GM21576 (cell line): Measurements from ENCODE around the gene SLCO4A1.

Source experiments
- ATAC-seq: cut with Tn5 transposase; IDR thresholded peaks from one replicate; pipeline ENCODE4 v1.9.1; 2021; ENCODE audit warnings: mild to moderate bottlenecking, moderate library complexity; ENCODE audit not compliant: unreplicated experiment

Gene SLCO4A1

DNA sequence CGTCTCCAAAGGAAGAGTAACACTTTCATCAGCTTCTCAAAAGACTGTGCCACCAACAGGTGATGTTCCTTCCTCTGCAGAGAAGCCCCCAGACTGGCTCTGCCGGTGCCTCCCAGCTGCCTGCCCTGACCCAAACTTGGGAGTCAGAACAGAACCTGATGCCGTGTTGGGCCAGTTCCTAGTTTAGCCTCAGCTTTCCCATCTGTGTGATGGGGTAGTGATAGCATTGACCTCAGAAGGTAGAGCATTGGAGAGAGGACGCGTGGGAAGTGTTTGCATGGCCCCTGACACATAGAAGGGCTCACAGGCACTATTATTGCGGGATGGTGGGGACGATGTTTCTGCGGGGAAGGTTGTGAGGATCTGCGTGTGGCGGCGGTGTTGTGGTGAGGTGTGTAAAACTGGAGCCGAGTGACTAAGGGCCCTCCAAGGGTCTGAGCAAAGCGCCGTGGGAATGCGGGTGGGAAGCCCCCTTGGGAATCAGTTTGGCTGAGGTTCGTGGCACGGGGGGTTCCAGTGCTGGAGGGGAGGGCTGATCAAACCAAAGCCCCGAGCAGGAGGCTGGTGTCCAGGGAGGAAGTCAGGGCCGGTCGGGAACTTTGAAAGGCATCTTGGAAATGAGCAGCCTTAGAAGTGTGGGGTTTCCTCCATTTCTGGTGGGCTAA, 68.0 kb downstream of the SLCO4A1 start:
- ATAC-seq: no peak

DNA sequence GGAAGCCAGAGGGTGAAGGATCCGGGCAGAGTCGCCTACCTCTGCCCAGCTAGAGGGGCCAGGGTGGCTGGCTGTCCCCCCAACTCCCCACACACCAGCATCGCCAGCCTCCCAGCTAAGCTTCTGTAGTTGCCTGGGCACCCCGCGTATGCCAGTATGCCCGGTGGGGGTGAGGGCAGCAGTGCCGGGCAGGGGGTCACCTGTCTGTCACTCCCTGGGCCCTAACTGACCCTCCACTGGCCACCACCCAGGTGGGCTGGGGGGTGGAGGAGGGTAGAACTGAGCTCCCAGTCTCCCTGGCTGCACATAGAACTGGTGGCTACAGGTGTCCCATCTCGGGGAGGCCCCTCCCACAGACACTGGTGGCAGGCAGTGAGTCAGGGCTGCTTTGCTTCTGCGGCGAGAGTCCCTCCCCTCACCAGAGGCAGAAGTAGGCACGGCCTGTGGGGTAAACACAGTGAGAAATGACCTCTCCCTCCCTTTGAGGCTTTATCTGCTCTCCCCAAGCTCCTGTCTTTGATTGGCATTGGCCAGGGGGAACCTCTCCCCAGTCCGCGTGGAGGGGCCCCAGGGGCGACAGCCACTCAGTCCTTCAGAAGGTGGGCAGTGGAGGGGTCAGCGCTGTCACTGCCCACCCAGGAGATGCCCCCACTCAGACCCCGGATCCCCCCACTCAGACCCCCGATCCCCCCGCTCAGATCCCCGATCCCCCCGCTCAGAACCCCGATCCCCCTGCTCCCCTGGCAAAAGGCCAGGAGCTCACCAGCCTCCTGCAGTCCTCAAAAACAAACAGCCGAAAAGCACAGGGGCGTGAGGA, 68.8 kb downstream of the SLCO4A1 start:
- no peak for ATAC-seq

DNA sequence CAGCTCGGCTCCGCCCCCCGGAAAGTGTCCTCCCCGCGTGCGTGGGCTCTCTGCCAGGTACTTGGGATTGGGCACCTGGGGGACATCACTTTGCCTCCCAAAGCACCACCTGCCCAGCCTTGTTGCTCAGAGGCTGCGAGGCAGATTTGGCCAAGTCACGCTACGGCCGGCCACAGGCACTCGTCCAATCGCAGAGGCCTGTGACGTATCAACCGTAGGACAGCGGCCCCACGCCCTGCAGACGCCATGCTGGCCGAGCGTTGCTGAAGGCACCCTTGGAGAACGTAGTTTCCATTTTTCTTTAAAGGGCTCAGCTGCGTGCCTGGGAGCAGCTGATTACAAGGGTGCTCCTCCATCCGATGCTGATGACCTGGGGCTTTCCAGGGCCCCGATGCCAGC, 69.4 kb downstream of the SLCO4A1 start:
- ATAC-seq: no peak

DNA sequence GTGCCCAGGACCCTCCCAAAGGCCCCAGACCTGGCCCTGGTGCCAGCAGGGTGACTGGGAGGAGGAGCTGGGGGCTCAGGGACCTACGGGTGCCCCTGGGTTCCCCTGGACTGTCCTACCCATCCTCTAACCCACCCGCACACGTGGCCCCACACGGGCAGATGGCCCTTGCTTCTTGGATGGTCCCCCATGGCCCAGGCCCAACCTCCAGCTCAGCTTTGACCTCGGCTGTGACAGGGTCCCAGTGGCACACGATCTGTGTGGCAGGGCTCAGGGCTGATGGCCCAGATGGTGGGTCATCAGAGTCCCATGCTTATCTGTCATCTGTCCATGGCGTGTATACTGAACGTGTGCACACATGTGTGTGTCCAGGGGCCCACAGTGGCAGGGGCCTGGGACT, 70.3 kb downstream of the SLCO4A1 start:
- ATAC-seq: no peak

DNA sequence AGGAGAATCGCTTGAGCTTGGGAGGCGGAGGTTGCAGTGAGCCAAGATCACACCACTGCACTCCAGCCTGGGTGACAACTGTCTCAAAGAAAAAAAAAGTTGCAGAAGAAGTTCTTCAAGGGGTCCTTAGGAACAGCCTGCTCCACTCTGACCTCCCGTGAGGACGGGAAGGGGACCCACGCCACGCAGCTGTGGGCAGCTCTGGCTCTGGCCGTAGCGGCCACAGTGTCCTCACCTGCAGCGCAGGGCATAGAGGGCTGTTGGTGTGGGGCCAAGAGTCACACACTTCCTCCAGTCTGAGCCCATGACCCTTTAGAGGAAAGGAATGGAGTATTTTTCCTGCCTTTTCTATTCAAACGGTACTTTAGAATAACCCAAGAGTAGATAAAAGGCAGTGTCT, 71.7 kb downstream of the SLCO4A1 start:
- ATAC-seq: no peak

DNA sequence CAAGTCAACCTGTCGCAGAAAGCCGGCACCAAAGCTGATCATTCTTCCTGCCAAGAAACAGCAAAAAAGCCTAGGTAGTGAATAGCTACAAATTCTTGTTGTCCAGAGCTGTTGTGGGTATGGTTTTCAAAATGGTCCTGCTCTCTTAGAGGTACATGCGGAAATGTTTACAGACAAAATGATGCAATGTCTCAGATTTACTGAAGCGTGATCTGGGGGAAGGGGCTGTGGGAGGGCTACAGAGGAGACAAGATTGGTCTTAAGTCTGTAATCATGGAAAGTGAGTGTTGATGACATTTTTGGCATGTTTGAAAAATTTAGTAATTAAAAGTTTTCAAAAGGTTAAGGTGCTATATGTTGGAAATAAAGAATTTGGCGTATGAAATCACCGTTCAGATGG, 72.5 kb downstream of the SLCO4A1 start:
- ATAC-seq: no peak

DNA sequence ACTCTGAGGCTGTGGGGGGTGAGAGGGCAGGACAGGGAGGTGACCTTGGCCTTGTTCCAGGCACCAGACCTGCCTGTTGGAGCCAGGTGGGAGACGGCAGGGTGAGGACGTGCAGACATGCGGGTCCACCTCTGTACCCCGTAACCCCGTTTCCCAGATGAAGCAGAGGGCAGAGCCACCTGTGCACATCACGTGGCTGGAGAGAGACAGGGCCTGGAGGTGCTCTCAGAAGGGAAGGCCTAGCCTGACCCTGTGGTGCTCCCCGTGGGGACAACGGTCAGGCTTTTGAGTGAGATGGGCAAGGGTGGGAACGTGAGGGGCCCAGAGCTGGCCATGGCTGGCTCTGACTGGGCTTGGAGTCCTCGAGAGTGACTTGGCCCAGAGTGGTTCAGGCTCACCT, 72.9 kb downstream of the SLCO4A1 start:
- ATAC-seq: no peak

DNA sequence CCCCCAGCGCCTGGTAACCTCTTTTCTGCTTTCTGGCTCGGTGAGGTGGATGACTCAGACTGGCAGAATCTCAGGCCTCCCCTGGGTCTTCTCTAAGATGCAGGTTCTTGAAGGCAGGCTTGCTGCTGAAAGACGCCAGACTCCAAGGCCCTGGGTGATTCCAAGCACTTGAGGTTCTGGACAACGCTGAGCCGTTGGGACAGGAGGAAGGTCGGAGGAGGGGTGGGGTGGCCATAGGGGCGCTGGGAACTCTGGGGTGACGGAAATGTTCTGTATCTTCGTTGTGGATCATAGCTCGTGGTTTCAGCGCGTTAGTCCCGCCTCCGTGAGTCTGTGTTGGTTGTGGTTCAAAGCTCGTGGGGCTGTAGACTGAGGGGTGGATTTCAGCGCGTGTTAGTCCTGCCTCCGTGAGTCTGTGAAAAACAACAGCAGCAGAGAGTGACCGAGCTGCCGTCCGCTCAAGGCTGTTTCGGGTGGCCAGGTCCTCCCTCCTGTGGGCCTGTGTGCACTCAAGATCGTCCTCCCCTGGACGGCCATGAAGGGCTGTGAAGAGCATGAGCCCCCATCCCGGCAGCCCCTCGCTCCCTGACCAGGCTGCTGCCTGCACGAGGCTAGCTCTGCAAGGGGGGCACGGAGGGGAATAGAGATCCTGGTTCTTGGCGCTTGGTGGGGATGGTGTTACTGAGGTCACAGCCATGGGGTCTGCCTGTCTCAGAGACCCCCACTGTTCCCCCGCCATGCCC, 74.1 kb downstream of the SLCO4A1 start:
- no peak for ATAC-seq

DNA sequence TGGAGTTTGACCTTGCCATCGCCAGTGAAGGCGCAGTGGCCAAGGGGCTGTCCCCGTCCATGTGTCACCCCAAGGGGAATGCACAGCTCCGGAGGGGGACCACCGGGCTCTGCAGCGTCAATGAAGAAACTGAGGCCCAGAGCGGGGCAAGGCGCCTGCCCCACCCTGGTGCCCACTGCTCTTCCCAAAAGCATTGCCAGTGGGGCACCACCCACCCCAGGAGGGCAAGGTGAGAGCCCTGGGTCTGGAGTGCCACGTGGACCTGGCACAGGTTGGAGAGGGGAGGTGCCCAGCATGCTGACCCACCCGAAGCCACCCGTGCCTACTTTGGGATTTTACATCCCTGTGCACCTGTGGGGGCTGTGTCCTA, 74.6 kb downstream of the SLCO4A1 start:
- no peak for ATAC-seq

DNA sequence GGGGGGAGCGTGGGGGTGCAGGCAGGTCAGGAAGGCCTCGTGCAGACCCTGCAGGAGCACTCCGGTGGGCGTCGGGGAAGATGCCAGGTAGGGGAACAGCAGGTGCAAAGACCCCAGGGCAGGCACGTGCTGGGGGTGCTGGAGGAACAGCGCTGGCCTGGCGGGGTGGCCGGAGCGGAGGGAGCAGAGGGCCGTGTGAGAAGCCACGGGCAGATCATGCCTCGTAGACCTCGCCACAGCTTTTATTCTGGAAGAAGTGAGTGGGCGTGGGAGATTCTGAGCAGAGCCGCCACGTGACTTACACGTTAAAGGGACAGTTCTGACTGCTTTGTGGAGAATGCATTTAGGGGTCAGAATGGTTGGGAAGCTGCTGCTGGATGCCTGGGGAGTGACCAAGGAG, 75.6 kb downstream of the SLCO4A1 start:
- ATAC-seq: no peak

DNA sequence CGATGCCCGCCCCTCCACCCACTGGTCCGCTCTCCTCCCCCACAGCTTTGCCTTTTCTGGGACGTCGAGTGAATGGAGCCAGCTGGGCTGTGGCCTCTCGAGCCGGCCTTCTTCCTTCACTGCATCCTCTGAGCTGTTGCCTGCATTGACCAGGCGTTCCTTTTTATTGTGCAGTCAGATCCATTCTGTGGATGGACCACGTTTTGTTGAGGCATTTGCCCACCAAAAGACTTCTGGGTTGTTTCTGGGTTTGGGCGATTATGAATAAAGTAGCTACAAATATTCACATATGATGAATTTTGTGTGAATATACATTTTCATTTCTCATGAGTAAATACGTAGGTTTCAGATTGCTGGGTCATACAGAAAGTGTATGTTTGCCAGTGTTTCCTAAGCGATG, 76.2 kb downstream of the SLCO4A1 start:
- ATAC-seq: no peak

DNA sequence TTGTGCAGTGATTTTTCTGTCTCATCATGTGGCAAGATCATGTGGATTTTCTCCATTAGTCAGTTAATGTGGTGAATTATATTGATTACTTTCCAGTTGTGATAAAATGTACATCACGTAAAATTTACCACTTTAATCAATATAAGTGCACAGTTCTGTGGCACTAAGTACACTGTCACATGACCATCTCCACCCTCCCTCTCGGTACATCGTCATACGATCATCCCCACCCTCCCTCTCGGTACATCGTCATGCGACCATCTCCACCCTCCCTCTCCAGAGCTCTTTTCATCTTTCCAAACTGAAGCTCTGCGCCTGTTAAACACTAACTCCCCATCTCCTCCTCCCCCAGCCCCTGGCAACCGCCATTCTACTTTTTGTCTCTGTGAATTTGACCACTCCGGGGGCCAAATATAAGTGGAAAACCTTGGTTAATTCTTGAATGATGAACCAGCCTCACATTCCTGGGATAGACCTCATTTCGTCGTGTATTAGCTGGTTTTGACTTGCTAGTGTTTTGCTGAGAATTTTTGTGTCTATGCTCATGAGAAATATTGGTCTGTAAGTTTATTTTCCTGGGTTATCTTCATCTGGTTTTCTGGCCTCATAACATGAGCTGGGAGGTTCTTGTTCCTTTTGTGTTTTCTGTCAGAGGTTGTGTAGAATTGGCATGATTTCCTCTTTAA, 77.1 kb downstream of the SLCO4A1 start:
- ATAC-seq: no peak
